Suprapubic skin (tissue), 4 donors: ENCODE measurements around the gene PPP4R3B.

Experiments
- CTCF ChIP-seq, 2 donors: fragments of 200-600 bp in 1 of 2; fragments of 450-650 bp in 1 of 2; sonication (generic) in 1 of 2; IDR thresholded peaks; one replicate each; pipeline ENCODE4 v1.5.1; 2016 to 2019; ENCODE audit warnings: antibody characterized with exemption in 2 of 2, mild to moderate bottlenecking in 1 of 2, moderate library complexity in 1 of 2
- EP300 ChIP-seq: sonication (generic); formaldehyde crosslinking; IDR thresholded peaks from one replicate; pipeline ENCODE4 v1.6.1; 2017; ENCODE audit warnings: antibody characterized with exemption
- POLR2A ChIP-seq, 2 donors: fragments of 450-650 bp; IDR thresholded peaks; one replicate each; pipeline ENCODE4 v1.6.1; 2017; ENCODE audit warnings: antibody characterized with exemption in 2 of 2, mild to moderate bottlenecking in 2 of 2, moderate library complexity in 2 of 2
- POLR2AphosphoS5 ChIP-seq, 3 donors: sonication (generic); formaldehyde crosslinking; IDR thresholded peaks; one replicate each; pipeline ENCODE4 v1.6.1; 2017; ENCODE audit warnings: antibody characterized with exemption in 3 of 3

- TF ChIP-seq CTCF (IDR thresholded peaks at IDR 0.05) (no peak), POLR2AphosphoS5 (IDR thresholded peaks at IDR 0.05) (no peak), POLR2A (IDR thresholded peaks at IDR 0.05) (no peak), EP300 (no peak)
Measured at GRCh38 chr2:55616551-55617174, 759 bp downstream of the PPP4R3B start.
